Caco-2 (cell line): ENCODE results near the gene HMGA1. TPM values are rescaled to one million over a fixed set of nuclear protein-coding genes. Genes with fewer than 3 reads are reported as not detected.

Experiments
- BruUV-seq: library from RNA; stranded (reverse); fragments of 400-500 nt; replicated peaks from 2 replicates; lab custom pipeline; 2021; lab: Mats Ljungman, UMichigan
- CTCF ChIA-PET: fragments of 300-600 bp; sonication (Branson Sonifier 250); formaldehyde crosslinking; loops from one replicate; lab custom pipeline; 2022; ENCODE audit warnings: antibody characterized with exemption; lab: Charles Lee
- POLR2A ChIA-PET: fragments of 300-600 bp; sonication (Branson Sonifier 250); formaldehyde crosslinking; loops from one replicate; lab custom pipeline; 2022; ENCODE audit warnings: antibody characterized with exemption; lab: Charles Lee
- DNase-seq, 2 experiments: peaks; one replicate each; pipeline versions ENCODE4 v3.0.0 to v3.0.0-alpha.2; 2020 to 2022
- H3K27me3 ChIP-seq: replicated peaks from 2 replicates; pipeline ENCODE4 v1.6.0; 2011; ENCODE audit warnings: low read length; ENCODE audit not compliant: control insufficient read depth, insufficient read depth
- H3K36me3 ChIP-seq: 2 replicates; pipeline ENCODE4 v1.5.1; 2011; ENCODE audit warnings: low read length; ENCODE audit not compliant: control insufficient read depth, insufficient read depth
- H3K4me1 ChIP-seq: fragments of 250-450 bp; sonication (Bioruptor Pico); 2 replicates; pipeline ENCODE4 v1.5.1; 2020; ENCODE audit warnings: mild to moderate bottlenecking
- H3K4me3 ChIP-seq: 2 replicates; pipeline ENCODE4 v1.5.1; 2011; ENCODE audit warnings: low read depth, mild to moderate bottlenecking, control low read depth, low read length
- H3K9me3 ChIP-seq: fragments of 250-450 bp; sonication (Bioruptor Pico); 2 replicates; pipeline ENCODE4 v1.5.1; 2020; ENCODE audit warnings: mild to moderate bottlenecking, moderate library complexity
- H3K27ac Mint-ChIP-seq: one replicate; pipeline ENCODE4 v1.8.0; 2022; ENCODE audit warnings: mixed read lengths; ENCODE audit not compliant: unreplicated experiment
- H3K27me3 Mint-ChIP-seq: one replicate; pipeline ENCODE4 v1.8.0; 2022; ENCODE audit warnings: mixed read lengths; ENCODE audit not compliant: insufficient read depth, unreplicated experiment
- H3K36me3 Mint-ChIP-seq: one replicate; pipeline ENCODE4 v1.8.0; 2022; ENCODE audit warnings: mild to moderate bottlenecking, mixed read lengths; ENCODE audit not compliant: insufficient read depth, unreplicated experiment
- H3K4me1 Mint-ChIP-seq: one replicate; pipeline ENCODE4 v1.8.0; 2022; ENCODE audit warnings: low read depth, mixed read lengths; ENCODE audit not compliant: unreplicated experiment
- H3K4me3 Mint-ChIP-seq: one replicate; pipeline ENCODE4 v1.8.0; 2022; ENCODE audit warnings: mild to moderate bottlenecking, moderate library complexity, mixed read lengths; ENCODE audit not compliant: unreplicated experiment
- H3K9me3 Mint-ChIP-seq: one replicate; pipeline ENCODE4 v1.8.0; 2022; ENCODE audit warnings: mixed read lengths; ENCODE audit not compliant: unreplicated experiment
- intact Hi-C: fragments of 100-400 bp; cut with micrococcal nuclease; formaldehyde crosslinking; loops from one replicate; pipeline ENCODE4 v1.10.0; 2022; ENCODE audit not compliant: unreplicated experiment
- total RNA-seq: library from RNA; stranded (reverse); gene quantifications from 2 replicates; pipeline ENCODE4 v1.2.3, GENCODE V29; 2022
- TF ChIP-seq, protein P1 (sequence below), 2 experiments: fragments of 200-600 bp in 1 of 2; IDR thresholded peaks; 1 replicate in 1 of 2; 2 replicates in 1 of 2; pipeline versions ENCODE4 v1.5.1 to v1.8.0; 2011 to 2022; ENCODE audit warnings: antibody characterized with exemption in 1 of 2, control low read depth in 1 of 2, inconsistent platforms in 1 of 2, low read depth in 1 of 2, low read length in 1 of 2, mild to moderate bottlenecking in 1 of 2, moderate library complexity in 1 of 2; ENCODE audit not compliant: insufficient read depth in 1 of 2, severe bottlenecking in 1 of 2, unreplicated experiment in 1 of 2

HMGA1 gene
- total RNA-seq, 1 experiment from 2014 or later: 301 TPM

DNA sequence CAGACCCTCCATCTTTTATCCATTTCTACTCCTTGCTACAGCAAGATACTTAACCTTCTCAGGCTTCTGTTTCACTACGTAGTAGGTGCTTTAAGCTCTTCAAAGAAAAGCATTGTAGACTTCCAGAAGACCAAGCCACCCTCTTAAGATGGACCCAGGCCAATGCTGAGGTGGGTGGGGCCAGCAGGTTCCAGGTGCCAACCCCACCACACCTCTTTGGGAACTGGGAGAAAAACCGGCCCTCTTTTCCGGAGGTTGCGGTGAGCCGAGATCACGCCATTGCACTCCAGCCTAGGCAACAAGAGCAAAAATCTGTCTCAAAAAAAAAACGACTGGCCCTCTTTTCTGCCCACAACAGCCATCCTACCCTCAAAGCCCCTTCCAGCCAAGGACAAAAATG lies 10.6 kb upstream of the HMGA1 start:
- Mint-ChIP-seq H3K27ac (no peak overlapping the region), H3K9me3 (no peaks in the 10 kb centered on the region), H3K27me3 (no peaks in the 10 kb centered on the region), H3K4me3 (no peak overlapping the region), H3K4me1 (peaks cover 7% of the 10 kb centered on the region), H3K36me3 (no peaks in the 10 kb centered on the region)
- POLR2A ChIA-PET: no interaction called here
- TF ChIP-seq, protein P1, sequence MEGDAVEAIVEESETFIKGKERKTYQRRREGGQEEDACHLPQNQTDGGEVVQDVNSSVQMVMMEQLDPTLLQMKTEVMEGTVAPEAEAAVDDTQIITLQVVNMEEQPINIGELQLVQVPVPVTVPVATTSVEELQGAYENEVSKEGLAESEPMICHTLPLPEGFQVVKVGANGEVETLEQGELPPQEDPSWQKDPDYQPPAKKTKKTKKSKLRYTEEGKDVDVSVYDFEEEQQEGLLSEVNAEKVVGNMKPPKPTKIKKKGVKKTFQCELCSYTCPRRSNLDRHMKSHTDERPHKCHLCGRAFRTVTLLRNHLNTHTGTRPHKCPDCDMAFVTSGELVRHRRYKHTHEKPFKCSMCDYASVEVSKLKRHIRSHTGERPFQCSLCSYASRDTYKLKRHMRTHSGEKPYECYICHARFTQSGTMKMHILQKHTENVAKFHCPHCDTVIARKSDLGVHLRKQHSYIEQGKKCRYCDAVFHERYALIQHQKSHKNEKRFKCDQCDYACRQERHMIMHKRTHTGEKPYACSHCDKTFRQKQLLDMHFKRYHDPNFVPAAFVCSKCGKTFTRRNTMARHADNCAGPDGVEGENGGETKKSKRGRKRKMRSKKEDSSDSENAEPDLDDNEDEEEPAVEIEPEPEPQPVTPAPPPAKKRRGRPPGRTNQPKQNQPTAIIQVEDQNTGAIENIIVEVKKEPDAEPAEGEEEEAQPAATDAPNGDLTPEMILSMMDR (IDR thresholded peaks at IDR 0.05; ENCODE audit: insufficient read depth in 1 of 2, low read depth in 1 of 2, low read length in 1 of 2, severe bottlenecking in 1 of 2, unreplicated experiment in 1 of 2): no peak
- no peaks in the 10 kb centered on the region for H3K36me3 ChIP-seq
- CTCF ChIA-PET: no interaction called here
- H3K27me3 ChIP-seq: no peaks in the 10 kb centered on the region
- H3K9me3 ChIP-seq: no peaks in the 10 kb centered on the region
- no TSS peak for BruUV-seq
- no peak overlapping the region for H3K4me3 ChIP-seq
- intact Hi-C loops: no loop called here
- DNase-seq: no peak
- 0 out of 2 replicates have a peak, but pooled peaks cover 5% of the 10 kb centered on the region for H3K4me1 ChIP-seq

DNA sequence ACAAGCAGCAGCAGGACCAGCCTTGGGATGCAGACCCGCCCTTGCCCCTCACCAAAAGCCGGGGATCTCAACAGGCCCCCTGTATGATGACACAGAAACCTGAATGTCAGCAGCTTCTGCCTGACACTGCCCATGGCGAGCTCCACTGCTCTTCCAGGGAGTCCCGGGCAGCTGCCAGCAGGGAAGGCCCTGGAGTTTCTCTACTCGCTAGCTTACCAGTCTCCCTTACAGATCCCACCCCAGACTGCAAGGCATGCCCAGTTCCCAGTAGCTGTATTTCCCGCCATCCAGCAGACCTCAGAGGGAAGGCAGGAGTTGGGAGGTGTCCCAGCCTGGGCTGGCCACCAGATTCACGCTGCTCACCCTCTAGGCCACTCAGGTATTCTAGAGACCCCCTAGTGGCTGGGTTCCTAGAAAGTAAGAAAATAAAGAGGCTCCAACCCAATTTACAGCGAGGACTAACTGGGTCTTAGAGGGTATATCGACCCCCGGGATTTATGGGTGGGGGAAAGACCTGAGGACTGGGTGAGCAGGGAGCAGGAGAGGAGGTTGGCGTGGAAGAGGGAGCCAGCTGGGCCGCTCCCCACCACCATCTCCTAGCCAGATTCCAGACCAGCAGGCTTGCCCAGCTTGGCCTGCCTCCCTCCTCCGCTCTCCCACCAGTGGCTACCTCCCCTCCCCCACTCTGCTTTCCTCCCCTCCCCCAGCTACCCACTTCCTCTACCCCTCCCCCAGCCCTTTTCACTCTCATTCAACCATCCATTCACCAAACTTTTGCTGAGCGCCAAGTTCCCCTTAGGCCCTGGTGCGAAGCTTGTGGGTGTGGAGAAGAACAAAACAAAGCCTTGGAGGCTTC lies 9.7 kb upstream of the HMGA1 start:
- ChIA-PET CTCF (interaction anchor here (0.6 kb wide), 1 partner anchor 368 kb away, joined by 5 read pairs; no protein-coding TSS in a partner anchor), POLR2A (interaction anchor here (1.0 kb wide), 1 partner anchor 10 kb away, joined by 6 read pairs; the partner anchor contains the start of gene HMGA1)
- Mint-ChIP-seq H3K27me3 (no peaks in the 10 kb centered on the region), H3K27ac (no peak overlapping the region), H3K4me1 (peaks cover 7% of the 10 kb centered on the region), H3K9me3 (no peaks in the 10 kb centered on the region), H3K36me3 (no peaks in the 10 kb centered on the region), H3K4me3 (no peak overlapping the region)
- TF ChIP-seq, protein P1 (IDR thresholded peaks at IDR 0.05; ENCODE audit: insufficient read depth in 1 of 2, low read depth in 1 of 2, low read length in 1 of 2, severe bottlenecking in 1 of 2, unreplicated experiment in 1 of 2): no peak
- Histone ChIP-seq H3K4me3 (no peak overlapping the region), H3K36me3 (no peaks in the 10 kb centered on the region), H3K27me3 (no peaks in the 10 kb centered on the region), H3K9me3 (no peaks in the 10 kb centered on the region), H3K4me1 (0 out of 2 replicates have a peak, but pooled peaks cover 5% of the 10 kb centered on the region)
- intact Hi-C loops: no loop called here
- BruUV-seq: no TSS peak
- no peak for DNase-seq

DNA sequence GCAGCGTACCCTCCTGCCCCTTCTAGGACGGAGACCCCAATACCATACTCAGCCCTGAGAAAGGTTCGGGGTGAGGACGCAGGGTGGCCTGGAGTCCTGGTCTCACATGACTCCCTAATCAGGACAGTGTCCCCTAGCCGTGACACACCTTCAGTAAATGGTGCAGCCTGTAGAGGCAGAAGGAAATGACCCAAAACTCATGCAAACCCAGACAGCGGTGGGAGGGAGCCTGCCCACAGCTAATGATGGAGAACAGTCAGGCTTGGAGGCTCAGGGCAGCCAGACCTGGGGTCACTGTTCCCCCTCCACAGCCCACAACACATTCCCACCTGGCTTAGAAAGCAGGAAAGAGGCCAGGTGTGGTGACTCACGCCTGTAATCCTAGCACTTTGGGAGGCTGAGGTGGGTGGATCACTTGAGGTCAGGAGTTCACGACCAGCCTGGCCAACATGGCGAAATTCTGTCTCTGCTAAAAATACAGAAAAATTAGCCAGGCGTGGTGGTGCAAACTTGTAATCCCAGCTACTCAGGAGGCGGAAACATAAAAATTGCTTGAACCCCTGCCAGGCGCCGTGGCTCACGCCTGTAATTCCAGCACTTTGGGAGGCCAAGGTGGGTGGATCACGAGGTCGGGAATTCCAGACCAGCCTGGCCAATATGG lies 8.8 kb upstream of the HMGA1 start:
- H3K9me3 ChIP-seq: no peaks in the 10 kb centered on the region
- no TSS peak for BruUV-seq
- TF ChIP-seq, protein P1 (IDR thresholded peaks at IDR 0.05; ENCODE audit: insufficient read depth in 1 of 2, low read depth in 1 of 2, low read length in 1 of 2, severe bottlenecking in 1 of 2, unreplicated experiment in 1 of 2): no peak
- intact Hi-C loops: no loop called here
- Mint-ChIP-seq H3K27me3 (no peaks in the 10 kb centered on the region), H3K27ac (no peak overlapping the region), H3K9me3 (no peaks in the 10 kb centered on the region), H3K4me3 (no peak overlapping the region), H3K4me1 (peaks cover 7% of the 10 kb centered on the region), H3K36me3 (no peaks in the 10 kb centered on the region)
- 0 out of 2 replicates have a peak, but pooled peaks cover 5% of the 10 kb centered on the region for H3K4me1 ChIP-seq
- ChIA-PET POLR2A (interaction anchor here (1.0 kb wide), 1 partner anchor 9 kb away, joined by 6 read pairs; the partner anchor contains the start of gene HMGA1), CTCF (interaction anchor here (0.6 kb wide), 1 partner anchor 369 kb away, joined by 5 read pairs; no protein-coding TSS in a partner anchor)
- no peaks in the 10 kb centered on the region for H3K27me3 ChIP-seq
- DNase-seq: no peak
- no peaks in the 10 kb centered on the region for H3K36me3 ChIP-seq
- H3K4me3 ChIP-seq: no peak overlapping the region
